Endothelial cell of umbilical vein (primary cell): Measurements from ENCODE around the gene TICAM2. TPM values are rescaled to one million over a fixed set of nuclear protein-coding genes. Genes with fewer than 3 reads are reported as not detected.

Source experiments
- BruUV-seq: library from RNA; stranded (reverse); fragments of 400-500 nt; replicated peaks from 2 replicates; lab custom pipeline; 2021; lab: Mats Ljungman, UMichigan
- CTCF ChIA-PET: fragments of 300-600, 350-600 bp; sonication (Branson Sonifier 250); formaldehyde crosslinking; loops from one replicate; lab custom pipeline; 2021; ENCODE audit warnings: antibody characterized with exemption, inconsistent platforms; lab: Charles Lee
- POLR2A ChIA-PET: fragments of 300-600, 350-600 bp; sonication (Branson Sonifier 250); formaldehyde crosslinking; loops from one replicate; lab custom pipeline; 2021; ENCODE audit warnings: antibody characterized with exemption, inconsistent platforms; lab: Charles Lee
- DNase-seq: peaks from one replicate; pipeline ENCODE4 v3.0.0-alpha.2; 2011; ENCODE audit warnings: low read depth, low spot score
- FAIRE-seq: peaks from 2 replicates; lab custom pipeline; 2011; peaks lifted over from hg19 to GRCh38; lab: Jason Lieb, UNC
- H2AFZ ChIP-seq: 2 replicates; pipeline ENCODE4 v1.6.0; 2012; ENCODE audit warnings: low read depth, low read length, control low read depth, inconsistent platforms
- H3K27ac ChIP-seq: 2 replicates; pipeline ENCODE4 v1.5.1; 2011; ENCODE audit warnings: low read depth, mild to moderate bottlenecking, control low read depth, low read length, moderate library complexity; ENCODE audit not compliant: insufficient read depth
- H3K27me3 ChIP-seq, 2 experiments: 2 replicates each; pipeline versions ENCODE4 v1.6.0 to v1.6.1; 2011; ENCODE audit warnings: low read length in 2 of 2, mixed read lengths in 1 of 2; ENCODE audit not compliant: control insufficient read depth in 2 of 2, insufficient read depth in 2 of 2
- H3K36me3 ChIP-seq, 2 experiments: 2 replicates in 1 of 2; 3 replicates in 1 of 2; pipeline ENCODE4 v1.5.1; 2011; ENCODE audit warnings: low read length in 2 of 2, mild to moderate bottlenecking in 1 of 2, moderate library complexity in 1 of 2; ENCODE audit not compliant: control insufficient read depth in 2 of 2, insufficient read depth in 2 of 2; ENCODE audit errors: extremely low read depth in 1 of 2
- H3K4me1 ChIP-seq: 3 replicates; pipeline ENCODE4 v1.5.1; 2011; ENCODE audit warnings: mild to moderate bottlenecking, low read length; ENCODE audit not compliant: control insufficient read depth, insufficient read depth; ENCODE audit errors: extremely low read depth
- H3K4me2 ChIP-seq: 2 replicates; pipeline ENCODE4 v1.6.1; 2011; ENCODE audit warnings: low read length, control low read depth, mixed read lengths; ENCODE audit not compliant: insufficient read depth
- H3K4me3 ChIP-seq, 3 experiments: fragments of 200-600 bp in 1 of 3; sonication (generic), shearing (Covaris generic) in 1 of 3; replicated peaks in 1 of 3; 2 replicates each; pipeline ENCODE4 v1.5.1; 2011 to 2016; ENCODE audit warnings: control low read depth in 3 of 3, low read length in 3 of 3, mild to moderate bottlenecking in 2 of 3, inconsistent platforms in 1 of 3, low read depth in 1 of 3, moderate library complexity in 1 of 3; ENCODE audit not compliant: insufficient read depth in 1 of 3
- H3K79me2 ChIP-seq: 2 replicates; pipeline ENCODE4 v1.6.0; 2012; ENCODE audit warnings: low read length, inconsistent platforms; ENCODE audit not compliant: control insufficient read depth, insufficient read depth
- H3K9ac ChIP-seq: replicated peaks from 2 replicates; pipeline ENCODE3; 2011; ENCODE audit warnings: low read length, control low read depth; ENCODE audit not compliant: insufficient read depth; ENCODE audit errors: extremely low read depth
- H3K9me1 ChIP-seq: replicated peaks from 3 replicates; pipeline ENCODE4 v1.6.0; 2011; ENCODE audit warnings: mild to moderate bottlenecking, low read length; ENCODE audit not compliant: control insufficient read depth, insufficient read depth; ENCODE audit errors: extremely low read depth
- H3K9me3 ChIP-seq: replicated peaks from 2 replicates; pipeline ENCODE4 v1.5.1; 2012; ENCODE audit warnings: low read length, inconsistent platforms; ENCODE audit not compliant: control insufficient read depth, insufficient read depth
- H4K20me1 ChIP-seq: replicated peaks from 2 replicates; pipeline ENCODE3; 2011; ENCODE audit warnings: mild to moderate bottlenecking, low read length; ENCODE audit not compliant: control insufficient read depth, insufficient read depth; ENCODE audit errors: extremely low read depth
- CTCF ChIP-seq, 2 donors: IDR thresholded peaks; 1 replicate in 1 of 2; 2 replicates in 1 of 2; pipeline ENCODE4 v1.5.1; 2011; ENCODE audit warnings: low read length in 2 of 2, mild to moderate bottlenecking in 2 of 2, moderate library complexity in 2 of 2, control low read depth in 1 of 2, inconsistent platforms in 1 of 2, low read depth in 1 of 2; ENCODE audit not compliant: insufficient read depth in 1 of 2; ENCODE audit errors: extremely low read depth in 1 of 2
- FOS ChIP-seq: IDR thresholded peaks from 2 replicates; pipeline ENCODE4 v1.6.1; 2011; ENCODE audit warnings: mild to moderate bottlenecking, low read length, moderate library complexity, borderline replicate concordance; ENCODE audit not compliant: insufficient read depth
- JUN ChIP-seq: IDR thresholded peaks from 2 replicates; pipeline ENCODE4 v1.6.1; 2011; ENCODE audit warnings: borderline replicate concordance, low read depth; ENCODE audit not compliant: insufficient read length, insufficient read depth
- MAX ChIP-seq: IDR thresholded peaks from 2 replicates; pipeline ENCODE4 v1.6.1; 2011; ENCODE audit not compliant: insufficient read depth, insufficient read length
- POLR2A ChIP-seq: IDR thresholded peaks from 2 replicates; pipeline ENCODE4 v1.6.1; 2012; ENCODE audit warnings: low read depth, mild to moderate bottlenecking, control low read depth, low read length
- POLR2AphosphoS5 ChIP-seq: IDR thresholded peaks from 2 replicates; pipeline ENCODE4 v1.6.1; 2012; ENCODE audit warnings: low read depth, mild to moderate bottlenecking, control low read depth, low read length, moderate library complexity; ENCODE audit not compliant: insufficient read depth
- dilution Hi-C: fragments of 300-500 bp; cut with MboI; formaldehyde crosslinking; loops from one replicate; pipeline ENCODE4 v1.15.0; 2019; ENCODE audit warnings: low sequenced_read_pairs; ENCODE audit not compliant: extremely low pct_ligation_motif_present
- intact Hi-C: fragments of 100-400 bp; cut with micrococcal nuclease; formaldehyde crosslinking; loops from one replicate; pipeline ENCODE4 v1.10.0; 2022
- polyA plus RNA-seq, 4 experiments: library from polyadenylated mRNA; depleted of rRNA in 3 of 4; stranded (reverse) in 3 of 4; unstranded in 1 of 4; fragments of >200 nt; gene quantifications; 2 replicates each; pipeline versions ENCODE4 v1.2.1 to v1.2.3, GENCODE V29; 2011 to 2012; ENCODE audit warnings: missing spikeins in 1 of 4
- total RNA-seq: library from RNA; stranded (reverse); gene quantifications from 2 replicates; pipeline ENCODE4 v1.2.3, GENCODE V29; 2021

Gene TICAM2
- total and polyA plus RNA-seq, 2 donors (not counting 3 experiments of a cell fraction or from before 2014, with no cell fraction given) = 0.18 to 3.5 TPM

DNA sequence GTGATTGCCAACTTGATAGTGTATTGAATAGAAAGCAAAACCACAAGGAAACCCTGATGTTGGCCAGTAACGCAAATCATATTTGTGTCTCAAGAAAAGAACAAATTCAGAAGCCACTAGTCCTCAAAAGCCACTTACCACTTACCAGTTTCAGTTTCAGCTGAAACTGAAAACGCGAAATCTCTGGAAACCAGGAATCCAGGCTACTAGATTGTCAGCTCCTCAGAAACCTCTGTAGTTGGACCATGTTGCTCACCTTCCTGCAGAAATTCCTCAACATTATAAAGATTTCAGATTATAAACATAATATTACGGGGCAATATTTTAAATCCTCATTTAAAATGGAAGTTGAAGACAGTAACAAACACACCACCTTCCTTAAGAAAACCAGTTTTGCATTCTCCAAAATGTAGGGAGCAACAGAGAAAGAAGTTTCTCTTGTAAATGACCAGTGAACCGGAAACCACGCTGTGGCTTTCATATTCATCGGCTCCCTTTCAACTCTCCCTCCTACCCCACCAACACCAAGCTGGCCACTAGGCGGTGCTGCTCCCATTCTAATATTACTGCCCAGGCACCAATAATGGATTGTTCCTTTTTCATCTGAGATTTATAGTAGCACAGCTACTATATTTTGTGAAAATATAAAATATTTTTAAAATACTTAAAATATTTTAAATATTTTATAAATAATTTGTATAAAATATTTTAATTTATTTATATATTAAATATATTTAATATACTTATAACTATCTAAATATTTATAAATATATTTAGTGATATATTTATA is 32.3 kb upstream of the TICAM2 start:
- H2AFZ ChIP-seq = peak overlapping the region; percentile 98
- CTCF ChIA-PET = interaction anchor here (0.7 to 3.9 kb wide), 25 partner anchors 8 to 442 kb away, joined by 3 to 54 read pairs (median 6); partner anchors contain the start of genes AP3S1, ARL14EPL, ATG12 and CDO1
- no peaks in the 10 kb centered on the region for H3K36me3 ChIP-seq
- POLR2A ChIA-PET = no interaction called here
- DNase-seq (peak; percentile 78), FAIRE-seq (peak; percentile 64)
- H3K9me1 ChIP-seq = no peaks in the 10 kb centered on the region
- peaks cover 2 to 5% of the 10 kb centered on the region in 2 experiments for H3K27me3 ChIP-seq
- H3K9ac ChIP-seq = peak overlapping the region; percentile 40
- no peaks in the 10 kb centered on the region for H3K79me2 ChIP-seq
- H3K27ac ChIP-seq = no peak overlapping the region
- no peaks in the 10 kb centered on the region for H3K9me3 ChIP-seq
- intact Hi-C loops (loop anchor here (1.0 to 5.0 kb wide), 6 partner anchors 197 to 434 kb away; partner anchors contain the start of genes ARL14EPL and LVRN), dilution Hi-C loops (no loop called here)
- no TSS peak for BruUV-seq
- H3K4me1 ChIP-seq = peaks cover 5% of the 10 kb centered on the region
- TF ChIP-seq MAX = no peak
- TF ChIP-seq POLR2AphosphoS5 = no peak
- peak; percentile 6 for TF ChIP-seq FOS
- peak; percentile 75 to 89 for TF ChIP-seq CTCF (IDR thresholded peaks at IDR 0.05; ENCODE audit: extremely low read depth in 1 of 2, insufficient read depth in 1 of 2, low read depth in 1 of 2, low read length in 2 of 2)
- no peak for TF ChIP-seq POLR2A
- no peak for TF ChIP-seq JUN
- H3K4me2 ChIP-seq = peak overlapping the region; percentile 86
- peak overlapping the region in 2 of 3 experiments; percentile 21 to 55 for H3K4me3 ChIP-seq
- H4K20me1 ChIP-seq = no peaks in the 10 kb centered on the region
